ENCODE measurements around the gene YRDC. TPM values are rescaled to one million over a fixed set of nuclear protein-coding genes. Genes with fewer than 3 reads are reported as not detected.

Gene YRDC
- total RNA-seq, 1 donor from 2014 or later, result 12.9 TPM

GRCh38 chr1:37849480-37849879 lies 41.5 kb upstream of the YRDC start:
- peaks cover 4% of the 10 kb centered on the region for H3K36me3 Mint-ChIP-seq
- no peaks in the 10 kb centered on the region for H3K9me3 ChIP-seq (ENCODE audit: low read depth)

GRCh38 chr1:37846647-37847339 lies 38.8 kb upstream of the YRDC start:
- Mint-ChIP-seq H3K4me3 (no peak overlapping the region), H3K36me3 (no peaks in the 10 kb centered on the region), H3K27ac (no peak overlapping the region), H3K27me3 (ENCODE audit: insufficient read depth, low read depth) (no peaks in the 10 kb centered on the region), H3K4me1 (no peaks in the 10 kb centered on the region), H3K9me3 (no peaks in the 10 kb centered on the region)
- Histone ChIP-seq H3K4me1 (no peaks in the 10 kb centered on the region), H3K4me2 (no peak overlapping the region), H3K9ac (no peak overlapping the region), H3K36me3 (no peaks in the 10 kb centered on the region), H3K4me3 (no peak overlapping the region), H3K27ac (no peak overlapping the region), H3F3A (ENCODE audit: low read depth) (no peaks in the 10 kb centered on the region), H3K79me2 (ENCODE audit: low read depth) (peaks cover 62% of the 10 kb centered on the region), H3K9me3 (ENCODE audit: low read depth) (no peaks in the 10 kb centered on the region), H4K20me1 (ENCODE audit: low read depth) (peaks cover 74% of the 10 kb centered on the region), H2AFZ (replicated peaks) (no peak overlapping the region), H3K27me3 (no peaks in the 10 kb centered on the region)
- no peak for TF ChIP-seq EZH2phosphoT487 (IDR thresholded peaks at IDR 0.05)
- TF ChIP-seq CTCF (IDR thresholded peaks at IDR 0.05), result no peak
- no peak for TF ChIP-seq EZH2 (IDR thresholded peaks at IDR 0.05)
- no peak for DNase-seq (ENCODE audit: low spot score)

More at GRCh38 chr1:37849480-37849879, 41.5 kb upstream of the YRDC start:
- Mint-ChIP-seq H3K27me3 (ENCODE audit: insufficient read depth, low read depth) (peaks cover 3% of the 10 kb centered on the region), H3K4me1 (peaks cover 3% of the 10 kb centered on the region), H3K4me3 (no peak overlapping the region), H3K9me3 (no peaks in the 10 kb centered on the region), H3K27ac (no peak overlapping the region)
- TF ChIP-seq CTCF (IDR thresholded peaks at IDR 0.05) (no peak), EZH2phosphoT487 (IDR thresholded peaks at IDR 0.05) (no peak), EZH2 (IDR thresholded peaks at IDR 0.05) (no peak)
- Histone ChIP-seq H3K4me3 (no peak overlapping the region), H4K20me1 (ENCODE audit: low read depth) (peaks cover 71% of the 10 kb centered on the region), H3K4me2 (no peak overlapping the region), H2AFZ (replicated peaks) (no peak overlapping the region), H3K79me2 (ENCODE audit: low read depth) (peaks cover 82% of the 10 kb centered on the region), H3K9ac (no peak overlapping the region), H3K27me3 (no peaks in the 10 kb centered on the region), H3K4me1 (no peaks in the 10 kb centered on the region), H3F3A (ENCODE audit: low read depth) (no peaks in the 10 kb centered on the region), H3K36me3 (no peaks in the 10 kb centered on the region), H3K27ac (no peak overlapping the region)
- no peak for DNase-seq (ENCODE audit: low spot score)

- no peak overlapping the region for H3K4me2 ChIP-seq
- H3K9me3 Mint-ChIP-seq, result no peaks in the 10 kb centered on the region
- DNase-seq (ENCODE audit: low spot score), result no peak
- H3K4me1 ChIP-seq, result no peaks in the 10 kb centered on the region
- peaks cover 74% of the 10 kb centered on the region for H4K20me1 ChIP-seq (ENCODE audit: low read depth)
- no peak overlapping the region for H3K4me3 Mint-ChIP-seq
- H3K4me3 ChIP-seq, result no peak overlapping the region
- H3K27me3 ChIP-seq, result no peaks in the 10 kb centered on the region
- TF ChIP-seq EZH2phosphoT487 (IDR thresholded peaks at IDR 0.05), result no peak
- TF ChIP-seq EZH2 (IDR thresholded peaks at IDR 0.05), result no peak
- TF ChIP-seq CTCF (IDR thresholded peaks at IDR 0.05), result no peak
- no peak overlapping the region for H2AFZ ChIP-seq (replicated peaks)
- H3K9ac ChIP-seq, result peak overlapping the region; percentile 5
- peaks cover 52% of the 10 kb centered on the region for H3K79me2 ChIP-seq (ENCODE audit: low read depth)
- no peaks in the 10 kb centered on the region for H3K4me1 Mint-ChIP-seq
- H3K36me3 ChIP-seq, result no peaks in the 10 kb centered on the region
- no peak overlapping the region for H3K27ac Mint-ChIP-seq
- H3K9me3 ChIP-seq (ENCODE audit: low read depth), result no peaks in the 10 kb centered on the region
- no peaks in the 10 kb centered on the region for H3F3A ChIP-seq (ENCODE audit: low read depth)
- H3K36me3 Mint-ChIP-seq, result no peaks in the 10 kb centered on the region
- H3K27ac ChIP-seq, result no peak overlapping the region
- no peaks in the 10 kb centered on the region for H3K27me3 Mint-ChIP-seq (ENCODE audit: insufficient read depth, low read depth)
Measured at GRCh38 chr1:37845786-37846185, 37.8 kb upstream of the YRDC start.
